Neuronal stem cell (in vitro differentiated cells): ENCODE results near the gene SMIM21. TPM values are rescaled to one million over a fixed set of nuclear protein-coding genes. Genes with fewer than 3 reads are reported as not detected.

Experiments used
- DNase-seq: peaks from one replicate; pipeline ENCODE4 v3.0.0-alpha.2; 2013; ENCODE audit warnings: low spot score
- H2AFZ ChIP-seq: one replicate; pipeline ENCODE4 v1.6.1; 2013; ENCODE audit warnings: mild to moderate bottlenecking, low read length, inconsistent platforms
- H2AK5ac ChIP-seq: 2 replicates; pipeline ENCODE4 v1.6.1; 2013; ENCODE audit warnings: low read depth, mild to moderate bottlenecking, inconsistent platforms, low read length, moderate library complexity, mixed read lengths
- H2BK120ac ChIP-seq: 2 replicates; pipeline ENCODE4 v1.6.1; 2013; ENCODE audit warnings: low read depth, mild to moderate bottlenecking, inconsistent platforms, low read length, moderate library complexity, mixed read lengths
- H2BK12ac ChIP-seq: one replicate; pipeline ENCODE4 v1.6.1; 2013; ENCODE audit warnings: low read length, inconsistent platforms
- H2BK15ac ChIP-seq: 2 replicates; pipeline ENCODE4 v1.6.1; 2013; ENCODE audit warnings: mild to moderate bottlenecking, low read length, inconsistent platforms, mixed read lengths
- H2BK5ac ChIP-seq: one replicate; pipeline ENCODE4 v1.6.1; 2013; ENCODE audit warnings: inconsistent platforms, mild to moderate bottlenecking, low read length, moderate library complexity
- H3K14ac ChIP-seq: one replicate; pipeline ENCODE4 v1.6.1; 2013; ENCODE audit warnings: low read length, inconsistent platforms
- H3K18ac ChIP-seq: 2 replicates; pipeline ENCODE4 v1.6.1; 2013; ENCODE audit warnings: low read length, inconsistent platforms
- H3K23ac ChIP-seq: 2 replicates; pipeline ENCODE4 v1.6.1; 2013; ENCODE audit warnings: low read depth, mild to moderate bottlenecking, mixed read lengths, low read length, inconsistent platforms; ENCODE audit not compliant: poor library complexity
- H3K27ac ChIP-seq: replicated peaks from 3 replicates; pipeline ENCODE4 v1.5.1; 2013; ENCODE audit warnings: low read length, inconsistent platforms
- H3K27me3 ChIP-seq, 3 experiments: 2 replicates each; pipeline ENCODE4 v1.6.1; 2013; ENCODE audit warnings: low read length in 3 of 3, mild to moderate bottlenecking in 2 of 3, inconsistent platforms in 1 of 3, low read depth in 1 of 3, mixed read lengths in 1 of 3, moderate library complexity in 1 of 3; ENCODE audit not compliant: control insufficient read depth in 3 of 3, insufficient read depth in 3 of 3
- H3K36me3 ChIP-seq, 2 donors: replicated peaks in 1 of 2; 2 replicates each; pipeline ENCODE4 v1.6.1; 2013; ENCODE audit warnings: low read length in 2 of 2; ENCODE audit not compliant: control insufficient read depth in 2 of 2, insufficient read depth in 2 of 2
- H3K4ac ChIP-seq: 2 replicates; pipeline ENCODE4 v1.6.1; 2013; ENCODE audit warnings: inconsistent platforms, mild to moderate bottlenecking, low read length, moderate library complexity
- H3K4me1 ChIP-seq, 2 donors: 1 replicate in 1 of 2; 2 replicates in 1 of 2; pipeline ENCODE4 v1.6.1; 2013; ENCODE audit warnings: low read length in 2 of 2, low read depth in 1 of 2; ENCODE audit not compliant: control insufficient read depth in 2 of 2, insufficient read depth in 1 of 2
- H3K4me2 ChIP-seq: one replicate; pipeline ENCODE4 v1.6.1; 2013; ENCODE audit warnings: mild to moderate bottlenecking, low read length, inconsistent platforms; ENCODE audit not compliant: insufficient read depth, poor library complexity, severe bottlenecking
- H3K4me3 ChIP-seq, 2 donors: 2 replicates each; pipeline ENCODE4 v1.5.1; 2013; ENCODE audit warnings: low read length in 2 of 2, mild to moderate bottlenecking in 2 of 2, inconsistent platforms in 1 of 2, moderate library complexity in 1 of 2
- H3K79me1 ChIP-seq: one replicate; pipeline ENCODE4 v1.6.1; 2013; ENCODE audit warnings: low read depth, mild to moderate bottlenecking, inconsistent platforms, low read length, moderate library complexity
- H3K9ac ChIP-seq: one replicate; pipeline ENCODE4 v1.6.1; 2013; ENCODE audit warnings: mild to moderate bottlenecking, low read depth, low read length, inconsistent platforms; ENCODE audit not compliant: poor library complexity
- H3K9me3 ChIP-seq, 2 donors: replicated peaks in 1 of 2; 2 replicates each; pipeline versions ENCODE3 to v1.6.1; 2013; ENCODE audit warnings: low read length in 2 of 2, mild to moderate bottlenecking in 2 of 2, inconsistent platforms in 1 of 2, low read depth in 1 of 2, mixed read lengths in 1 of 2, moderate library complexity in 1 of 2; ENCODE audit not compliant: control insufficient read depth in 2 of 2, insufficient read depth in 1 of 2
- H4K8ac ChIP-seq: one replicate; pipeline ENCODE4 v1.6.1; 2013; ENCODE audit warnings: low read depth, mild to moderate bottlenecking, inconsistent platforms, low read length, moderate library complexity
- H4K91ac ChIP-seq: one replicate; pipeline ENCODE4 v1.6.1; 2013; ENCODE audit warnings: low read length, low read depth, mild to moderate bottlenecking, inconsistent platforms; ENCODE audit not compliant: poor library complexity
- WGBS, 2 donors: extraction: QIAGEN DNeasy Blood & Tissue Kit; methylation state at CpG; one replicate each; pipeline ENCODE4 v1.1.7; 2013; ENCODE audit warnings: missing lambda C conversion rate in 2 of 2, mixed read lengths in 1 of 2; ENCODE audit not compliant: insufficient read length in 2 of 2, insufficient replicate concordance in 1 of 2; ENCODE audit errors: extremely low coverage in 2 of 2; 5-methylcytosine and 5-hydroxymethylcytosine counted together
- polyA plus RNA-seq, 2 experiments: library from polyadenylated mRNA; stranded (reverse); fragments of 200-250 nt; gene quantifications; one replicate each; pipeline ENCODE4 v1.2.3, GENCODE V29; 2013

SMIM21 gene
- polyA plus RNA-seq (2013, experiment 1 of 2), result not detected
- polyA plus RNA-seq (2013, experiment 2 of 2), result not detected

DNA sequence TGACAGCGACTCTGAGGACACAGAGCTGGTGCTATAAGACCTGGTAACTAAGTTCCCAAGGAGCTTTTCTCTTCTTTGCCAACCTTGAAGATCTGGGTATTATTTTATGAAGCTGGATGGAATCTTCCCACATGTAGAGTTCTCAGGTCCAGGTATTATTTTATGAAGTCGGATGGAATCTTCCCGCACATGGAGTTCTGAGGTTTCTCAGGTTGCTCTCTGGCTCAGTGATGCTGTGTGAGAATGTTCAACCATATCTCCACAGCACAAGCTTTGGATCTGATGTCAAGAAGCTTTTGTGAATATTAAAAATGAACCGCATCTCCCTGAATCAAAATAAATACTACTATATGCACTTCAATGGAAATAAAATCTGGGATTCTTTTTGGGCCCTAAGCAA, at the start of gene SMIM21:
Gene SMIM21, minus strand, starts transcription at position 101 of the 400 bp plus-strand sequence. CDS start 140 bp downstream, outside the sequence.
- Histone ChIP-seq H3K4me1 (no peaks in the 10 kb centered on the region), H3K36me3 (no peaks in the 10 kb centered on the region), H4K91ac (no peak within 1 kb of the TSS), H2AK5ac (no peak within 1 kb of the TSS), H2BK12ac (no peak within 1 kb of the TSS), H2BK15ac (no peak within 1 kb of the TSS), H4K8ac (no peak within 1 kb of the TSS), H2BK120ac (no peak within 1 kb of the TSS), H3K27me3 (no peaks in the 10 kb centered on the region), H3K9ac (no peak within 1 kb of the TSS), H3K14ac (no peak within 1 kb of the TSS), H3K18ac (no peak within 1 kb of the TSS), H3K9me3 (no peaks in the 10 kb centered on the region), H3K4me3 (no peak within 1 kb of the TSS), H3K79me1 (no peaks in the 10 kb centered on the region), H3K27ac (no peak within 1 kb of the TSS), H2AFZ (no peak within 1 kb of the TSS), H3K23ac (no peak within 1 kb of the TSS), H2BK5ac (no peak within 1 kb of the TSS), H3K4me2 (no peak within 1 kb of the TSS), H3K4ac (no peak within 1 kb of the TSS)
- no peak for DNase-seq
- WGBS, 2 donors, result no CpG with 5 or more reads among the region's 4 CpGs

DNA sequence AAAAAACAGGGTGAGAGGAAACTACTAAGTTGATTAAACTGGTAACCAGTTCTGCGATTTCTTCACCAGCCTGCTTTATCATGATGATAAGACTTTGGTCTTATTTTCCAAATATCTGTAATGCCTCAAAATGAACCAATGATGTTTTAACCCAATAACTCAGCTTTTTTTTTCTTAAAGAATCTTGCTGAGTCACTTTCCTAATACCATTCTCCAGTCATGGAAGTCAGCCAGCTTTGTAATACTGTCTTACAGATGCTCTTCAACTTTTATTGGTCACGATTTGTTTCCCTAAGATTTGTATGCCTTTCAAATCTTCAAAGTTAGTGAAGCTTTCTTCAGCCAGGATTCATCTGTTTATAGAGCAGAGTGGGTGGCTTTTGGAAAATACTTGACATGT, 47.7 kb upstream of the SMIM21 start:
- H3K79me1 ChIP-seq, result no peaks in the 10 kb centered on the region
- no peak overlapping the region for H2BK5ac ChIP-seq
- H3K4me1 ChIP-seq, result no peaks in the 10 kb centered on the region
- H4K91ac ChIP-seq, result no peak overlapping the region
- no peak overlapping the region for H3K4ac ChIP-seq
- no peaks in the 10 kb centered on the region for H3K36me3 ChIP-seq
- no peaks in the 10 kb centered on the region for H3K9me3 ChIP-seq
- H2AFZ ChIP-seq, result no peak overlapping the region
- no peak overlapping the region for H2BK120ac ChIP-seq
- no peak overlapping the region for H2BK15ac ChIP-seq
- no peak overlapping the region for H4K8ac ChIP-seq
- H3K4me3 ChIP-seq, result no peak overlapping the region
- no peak overlapping the region for H3K14ac ChIP-seq
- H3K4me2 ChIP-seq, result no peak overlapping the region
- no peak overlapping the region for H3K27ac ChIP-seq
- no peak overlapping the region for H3K23ac ChIP-seq
- H3K18ac ChIP-seq, result no peak overlapping the region
- no peak overlapping the region for H2BK12ac ChIP-seq
- H2AK5ac ChIP-seq, result no peak overlapping the region
- no peak for DNase-seq
- H3K27me3 ChIP-seq, result no peaks in the 10 kb centered on the region
- WGBS, 2 donors, result no CpG with 5 or more reads among the region's 2 CpGs
- no peak overlapping the region for H3K9ac ChIP-seq

DNA sequence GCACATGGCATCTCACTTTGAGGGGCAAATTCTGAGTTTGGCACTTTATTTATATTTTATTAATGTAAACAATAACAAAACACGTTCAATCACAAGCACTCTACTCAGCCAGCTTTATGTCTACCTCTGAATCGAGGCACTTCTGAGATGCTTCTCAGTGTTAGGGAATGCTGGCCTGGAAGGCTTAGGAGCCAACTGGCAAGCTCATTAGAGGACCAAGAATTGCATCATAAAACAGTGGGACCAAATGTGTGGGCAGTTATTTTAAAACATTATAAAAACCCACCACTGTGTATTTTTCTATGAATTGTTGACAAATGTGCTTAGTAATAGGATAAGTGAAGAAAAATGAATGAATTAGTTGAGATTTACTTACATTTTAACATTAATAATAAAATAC, 46.8 kb upstream of the SMIM21 start:
- H3K4me2 ChIP-seq, result no peak overlapping the region
- H4K8ac ChIP-seq, result no peak overlapping the region
- no peak overlapping the region for H3K9ac ChIP-seq
- no peak overlapping the region for H2BK5ac ChIP-seq
- H2BK12ac ChIP-seq, result no peak overlapping the region
- H2BK15ac ChIP-seq, result no peak overlapping the region
- no peaks in the 10 kb centered on the region for H3K79me1 ChIP-seq
- no peak overlapping the region for H3K27ac ChIP-seq
- no peak overlapping the region for H4K91ac ChIP-seq
- no peak overlapping the region for H3K18ac ChIP-seq
- no peaks in the 10 kb centered on the region for H3K36me3 ChIP-seq
- H3K14ac ChIP-seq, result no peak overlapping the region
- no peak overlapping the region for H3K4me3 ChIP-seq
- no peak overlapping the region for H3K4ac ChIP-seq
- no peak overlapping the region for H2BK120ac ChIP-seq
- H3K4me1 ChIP-seq, result no peaks in the 10 kb centered on the region
- no peak overlapping the region for H2AFZ ChIP-seq
- no CpG with 5 or more reads among the region's 2 CpGs for WGBS, 2 donors
- no peak for DNase-seq
- no peaks in the 10 kb centered on the region for H3K27me3 ChIP-seq
- no peak overlapping the region for H3K23ac ChIP-seq
- no peaks in the 10 kb centered on the region for H3K9me3 ChIP-seq
- no peak overlapping the region for H2AK5ac ChIP-seq

DNA sequence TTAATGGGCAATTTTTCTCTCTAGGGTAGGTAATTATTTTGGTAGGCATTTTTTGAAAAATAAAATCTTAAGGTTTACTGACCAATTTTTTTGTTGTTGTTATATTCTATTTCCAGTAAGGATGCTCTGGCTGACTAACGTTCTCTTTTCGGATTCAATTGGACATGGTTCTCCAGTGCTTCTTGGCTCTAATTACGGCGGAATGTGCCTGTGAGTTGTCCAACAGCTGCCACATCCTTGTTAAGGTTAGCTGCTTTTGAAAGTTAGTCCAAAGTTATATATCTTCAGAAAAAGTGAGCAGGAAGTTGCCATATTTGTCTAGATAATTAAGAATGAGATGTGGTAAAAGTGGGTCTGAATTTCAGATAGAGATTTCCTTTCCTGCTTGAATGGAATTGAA, 45.8 kb upstream of the SMIM21 start:
- no peak overlapping the region for H3K23ac ChIP-seq
- no peak overlapping the region for H3K9ac ChIP-seq
- H3K18ac ChIP-seq, result no peak overlapping the region
- DNase-seq, result no peak
- no peak overlapping the region for H2BK15ac ChIP-seq
- no peak overlapping the region for H4K8ac ChIP-seq
- H2BK12ac ChIP-seq, result no peak overlapping the region
- no peak overlapping the region for H3K4me2 ChIP-seq
- no peak overlapping the region for H3K4ac ChIP-seq
- H2BK5ac ChIP-seq, result no peak overlapping the region
- H3K4me3 ChIP-seq, result no peak overlapping the region
- no peak overlapping the region for H3K14ac ChIP-seq
- no peak overlapping the region for H2AFZ ChIP-seq
- H2BK120ac ChIP-seq, result no peak overlapping the region
- H3K27ac ChIP-seq, result no peak overlapping the region
- H3K27me3 ChIP-seq, result no peaks in the 10 kb centered on the region
- no peak overlapping the region for H4K91ac ChIP-seq
- no peak overlapping the region for H2AK5ac ChIP-seq
- no peaks in the 10 kb centered on the region for H3K79me1 ChIP-seq
- no peaks in the 10 kb centered on the region for H3K36me3 ChIP-seq
- H3K9me3 ChIP-seq, result no peaks in the 10 kb centered on the region
- H3K4me1 ChIP-seq, result no peaks in the 10 kb centered on the region
- no CpG with 5 or more reads among the region's 4 CpGs for WGBS, 2 donors
